HG03064 (cell line): ENCODE data around the gene GMPR2.

Experiments
- ATAC-seq: cut with Tn5 transposase; IDR thresholded peaks from one replicate; pipeline ENCODE4 v1.9.1; 2021; ENCODE audit warnings: low read depth; ENCODE audit not compliant: unreplicated experiment

Gene GMPR2

GRCh38 chr14:24281636-24282035 lies 48.9 kb downstream of the GMPR2 start:
- ATAC-seq = no peak

GRCh38 chr14:24282736-24283135 lies 50.0 kb downstream of the GMPR2 start:
- ATAC-seq = no peak

GRCh38 chr14:24283796-24284460 lies 51.2 kb downstream of the GMPR2 start:
- no peak for ATAC-seq

GRCh38 chr14:24284501-24285035 lies 51.8 kb downstream of the GMPR2 start:
- no peak for ATAC-seq

GRCh38 chr14:24285351-24285750 lies 52.6 kb downstream of the GMPR2 start:
- no peak for ATAC-seq

- ATAC-seq = no peak
These were observed 54.3 kb downstream of the GMPR2 start for GRCh38 chr14:24286996-24287395.
